ENCODE measurements around the gene HARBI1.
A peak's percentile ranks its signal among the peaks of the same experiment; 100 is the strongest.

Gene HARBI1

GRCh38 chr11:46661836-46662235 lies 44.8 kb upstream of the HARBI1 start:
- TF ChIP-seq CTCF (IDR thresholded peaks at IDR 0.05; ENCODE audit: low read length, missing control alignments) = no peak
- no peak for DNase-seq (ENCODE audit: low read depth)

GRCh38 chr11:46659908-46660307 lies 42.9 kb upstream of the HARBI1 start:
- no peak for TF ChIP-seq CTCF (IDR thresholded peaks at IDR 0.05; ENCODE audit: low read length, missing control alignments)
- H3K4me3 ChIP-seq (replicated peaks; ENCODE audit: low read depth, low read length) = no peak overlapping the region
- peak; percentile 73 for DNase-seq (ENCODE audit: low read depth)

More at GRCh38 chr11:46661836-46662235, 44.8 kb upstream of the HARBI1 start:
- no peak overlapping the region for H3K4me3 ChIP-seq (replicated peaks; ENCODE audit: low read depth, low read length)

DNA sequence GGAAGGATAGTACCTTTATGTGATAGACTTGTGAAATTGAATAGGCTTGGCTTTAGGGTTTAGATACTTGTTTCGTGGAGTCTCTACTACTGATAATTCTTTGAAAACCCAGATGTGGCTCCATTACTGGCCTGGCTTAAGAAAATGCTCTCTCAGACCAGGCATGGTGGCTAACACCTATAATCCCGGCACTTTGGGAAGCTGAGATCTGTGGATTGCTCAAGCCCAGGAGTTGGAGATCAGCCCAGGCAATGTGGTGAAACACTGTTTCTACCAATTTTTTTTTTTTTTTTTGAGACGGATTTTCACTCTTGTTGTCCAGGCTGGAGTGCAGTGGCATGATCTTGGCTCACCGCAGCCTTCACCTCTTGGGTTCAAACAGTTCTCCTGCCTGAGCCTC lies 41.2 kb upstream of the HARBI1 start:
- no peak for TF ChIP-seq CTCF (IDR thresholded peaks at IDR 0.05; ENCODE audit: low read length, missing control alignments)
- H3K4me3 ChIP-seq (replicated peaks; ENCODE audit: low read depth, low read length) = no peak overlapping the region
- peak; percentile 88 for DNase-seq (ENCODE audit: low read depth)

GRCh38 chr11:46657186-46657585 lies 40.2 kb upstream of the HARBI1 start:
- H3K4me3 ChIP-seq (replicated peaks; ENCODE audit: low read depth, low read length) = no peak overlapping the region
- no peak for DNase-seq (ENCODE audit: low read depth)
- TF ChIP-seq CTCF (IDR thresholded peaks at IDR 0.05; ENCODE audit: low read length, missing control alignments) = no peak

- peak; percentile 66 for DNase-seq (ENCODE audit: low read depth)
- no peak overlapping the region for H3K4me3 ChIP-seq (replicated peaks; ENCODE audit: low read depth, low read length)
- no peak for TF ChIP-seq CTCF (IDR thresholded peaks at IDR 0.05; ENCODE audit: low read length, missing control alignments)
These were observed 38.6 kb upstream of the HARBI1 start for GRCh38 chr11:46655631-46656030.

GRCh38 chr11:46649180-46649738 lies 32.2 kb upstream of the HARBI1 start:
- peak; percentile 98 for DNase-seq (ENCODE audit: low read depth)
- no peak for TF ChIP-seq CTCF (IDR thresholded peaks at IDR 0.05; ENCODE audit: low read length, missing control alignments)
- no peak overlapping the region for H3K4me3 ChIP-seq (replicated peaks; ENCODE audit: low read depth, low read length)

GRCh38 chr11:46643986-46644385 lies 27.0 kb upstream of the HARBI1 start:
- no peak overlapping the region for H3K4me3 ChIP-seq (replicated peaks; ENCODE audit: low read depth, low read length)
- no peak for TF ChIP-seq CTCF (IDR thresholded peaks at IDR 0.05; ENCODE audit: low read length, missing control alignments)
- DNase-seq (ENCODE audit: low read depth) = no peak
